GM21717 (cell line): ENCODE measurements around the gene P3H3.
"Not testable (repeated sequence)": the region's sequence is repeated elsewhere in the genome, so short reads cannot be mapped to it uniquely, and the experiment has no call there.

Source experiments
- ATAC-seq: cut with Tn5 transposase; IDR thresholded peaks from one replicate; pipeline ENCODE4 v1.9.1; 2021; ENCODE audit warnings: mild to moderate bottlenecking, moderate library complexity; ENCODE audit not compliant: unreplicated experiment

The P3H3 gene

DNA sequence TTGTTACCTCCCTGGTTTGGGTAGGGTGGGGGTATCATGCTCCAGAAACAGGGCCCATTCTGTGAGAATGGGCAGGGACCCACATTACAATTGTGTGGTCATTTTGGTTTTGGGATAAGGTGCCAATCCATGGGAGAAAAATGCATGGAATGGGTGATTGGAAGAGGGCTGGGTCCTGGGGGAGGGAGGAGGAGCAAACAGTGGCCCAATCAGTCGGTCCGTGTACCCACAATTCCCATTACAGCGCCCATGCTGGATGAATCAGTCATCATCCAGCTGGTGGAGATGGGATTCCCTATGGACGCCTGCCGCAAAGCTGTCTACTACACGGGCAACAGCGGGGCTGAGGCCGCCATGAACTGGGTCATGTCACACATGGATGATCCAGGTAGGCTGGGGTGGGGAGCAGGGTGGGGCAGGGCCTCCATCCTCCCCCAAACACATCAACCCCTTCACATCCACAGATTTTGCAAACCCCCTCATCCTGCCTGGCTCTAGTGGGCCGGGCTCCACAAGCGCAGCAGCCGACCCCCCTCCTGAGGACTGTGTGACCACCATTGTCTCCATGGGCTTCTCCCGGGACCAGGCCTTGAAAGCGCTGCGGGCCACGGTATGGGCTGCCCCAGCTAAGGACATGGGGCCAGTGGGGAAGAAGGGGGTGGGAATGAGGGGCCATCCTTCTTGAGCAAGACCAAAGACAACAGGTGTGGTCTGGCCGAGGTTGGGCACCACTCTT, 35.5 kb downstream of the P3H3 start:
- ATAC-seq = no peak

DNA sequence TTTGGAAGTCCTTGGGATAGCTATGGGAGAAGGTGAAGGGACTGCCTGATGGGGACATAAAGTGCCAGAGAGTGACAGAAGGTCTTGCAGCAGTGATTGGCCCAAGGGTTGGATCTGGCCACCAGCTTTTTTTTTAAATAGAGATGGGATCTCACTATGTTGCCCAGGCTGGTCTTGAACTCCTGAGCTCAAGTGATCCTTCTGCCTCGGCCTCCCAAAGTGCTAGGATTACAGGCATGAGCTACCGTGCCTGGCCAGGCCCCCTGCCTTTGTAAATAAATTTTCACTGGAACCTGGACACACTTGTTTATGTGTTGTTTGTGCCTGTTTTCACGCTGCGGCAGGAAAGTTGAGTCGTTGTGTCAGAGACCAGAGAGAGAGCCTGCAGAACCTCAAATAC, 37.1 kb downstream of the P3H3 start:
- not testable (repeated sequence) for ATAC-seq

DNA sequence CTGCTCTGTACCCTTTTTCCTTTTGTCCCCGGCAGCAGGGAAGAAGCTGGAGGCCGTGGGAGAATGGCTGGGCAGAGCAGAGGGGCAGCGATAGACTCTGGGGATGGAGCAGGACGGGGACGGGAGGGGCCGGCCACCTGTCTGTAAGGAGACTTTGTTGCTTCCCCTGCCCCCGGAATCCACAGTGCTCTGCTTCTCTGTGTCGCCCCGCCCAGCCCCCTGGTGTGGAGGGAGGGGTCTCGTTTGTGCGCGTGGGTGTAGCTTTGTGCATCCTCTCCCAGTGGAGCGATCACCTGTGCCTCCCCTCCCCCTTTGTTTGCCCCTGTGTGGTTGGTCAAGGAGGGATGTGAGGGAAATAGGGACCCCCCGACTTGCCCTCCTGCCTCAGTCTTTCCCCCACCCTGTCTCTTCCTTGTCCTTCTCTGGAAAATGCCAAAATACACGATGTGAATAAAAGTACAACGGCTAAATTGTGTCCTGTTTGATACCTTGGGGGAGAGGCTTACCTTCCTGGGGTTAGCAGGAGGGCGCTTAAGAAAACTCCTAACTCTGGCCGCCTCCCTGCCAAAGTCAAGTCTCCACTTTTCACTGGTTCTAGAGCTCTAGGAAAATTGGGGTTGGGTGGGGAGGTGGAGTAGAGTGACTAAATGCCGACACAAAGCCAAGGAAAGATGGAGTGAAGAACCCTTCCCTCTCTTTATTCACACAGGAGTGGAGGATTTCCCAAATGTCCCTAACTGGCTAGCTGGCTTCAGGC, 38.1 kb downstream of the P3H3 start:
- ATAC-seq = no peak

DNA sequence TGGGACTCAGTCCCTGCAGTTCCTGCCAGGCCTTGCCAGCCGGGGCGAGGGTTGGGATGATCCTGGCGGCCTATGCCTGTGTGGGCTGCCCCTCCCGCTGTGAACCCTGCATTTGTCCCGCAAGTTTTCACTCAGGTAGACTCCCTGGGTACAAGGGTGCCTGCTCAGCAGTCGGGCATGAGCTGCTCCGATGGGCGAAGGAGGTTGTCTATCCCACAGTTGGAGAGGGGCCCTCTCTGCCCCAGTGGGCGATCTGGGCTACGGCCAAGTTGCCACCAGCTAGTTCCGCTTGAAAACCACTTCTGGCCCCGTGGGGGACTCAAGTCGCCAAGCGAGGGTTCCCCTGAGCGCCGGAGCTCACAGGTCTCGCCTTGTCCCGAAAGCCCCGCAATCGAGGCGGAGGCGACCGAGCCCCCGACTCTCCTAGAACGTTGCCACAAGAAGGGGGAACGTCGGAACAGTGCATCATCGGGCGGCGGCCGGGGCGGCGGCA, 38.8 kb downstream of the P3H3 start:
- peak; percentile 15 for ATAC-seq

DNA sequence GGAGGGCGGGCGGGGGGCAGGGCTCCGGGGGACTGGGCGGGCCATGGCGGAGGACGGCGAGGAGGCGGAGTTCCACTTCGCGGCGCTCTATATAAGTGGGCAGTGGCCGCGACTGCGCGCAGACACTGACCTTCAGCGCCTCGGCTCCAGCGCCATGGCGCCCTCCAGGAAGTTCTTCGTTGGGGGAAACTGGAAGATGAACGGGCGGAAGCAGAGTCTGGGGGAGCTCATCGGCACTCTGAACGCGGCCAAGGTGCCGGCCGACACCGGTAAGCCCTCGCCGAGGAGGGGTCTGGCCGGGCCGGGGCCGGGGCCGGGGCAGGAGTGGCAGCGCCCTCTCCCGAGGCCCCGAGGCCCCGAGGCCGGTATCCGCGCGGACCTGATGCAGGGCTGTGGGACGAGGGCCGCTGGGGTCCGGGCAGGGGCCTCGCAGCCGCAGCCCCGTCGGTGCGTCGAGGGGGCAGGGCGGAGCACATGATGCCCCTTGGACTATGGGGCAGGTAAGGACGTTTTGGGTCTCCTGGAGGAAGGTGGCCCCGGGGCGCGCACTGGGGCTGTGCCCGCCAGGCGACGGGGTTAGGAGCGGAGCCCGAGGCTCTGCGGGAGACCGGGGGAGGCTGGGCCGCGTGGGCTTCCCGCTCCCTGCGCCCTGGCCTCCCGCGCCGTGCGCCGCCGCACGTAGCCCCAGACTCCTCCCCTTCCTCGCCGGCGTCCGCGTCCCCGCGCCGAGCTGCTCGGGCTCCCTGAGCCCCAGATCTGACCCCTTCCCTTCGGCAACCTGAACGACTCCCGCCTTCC, 39.4 kb downstream of the P3H3 start, which contains the start of gene TPI1:
Gene TPI1 (plus strand): TSS at position 119 of the 798 bp plus-strand sequence. CDS start 36 bp downstream, at position 155.
- ATAC-seq = peak; percentile 45

DNA sequence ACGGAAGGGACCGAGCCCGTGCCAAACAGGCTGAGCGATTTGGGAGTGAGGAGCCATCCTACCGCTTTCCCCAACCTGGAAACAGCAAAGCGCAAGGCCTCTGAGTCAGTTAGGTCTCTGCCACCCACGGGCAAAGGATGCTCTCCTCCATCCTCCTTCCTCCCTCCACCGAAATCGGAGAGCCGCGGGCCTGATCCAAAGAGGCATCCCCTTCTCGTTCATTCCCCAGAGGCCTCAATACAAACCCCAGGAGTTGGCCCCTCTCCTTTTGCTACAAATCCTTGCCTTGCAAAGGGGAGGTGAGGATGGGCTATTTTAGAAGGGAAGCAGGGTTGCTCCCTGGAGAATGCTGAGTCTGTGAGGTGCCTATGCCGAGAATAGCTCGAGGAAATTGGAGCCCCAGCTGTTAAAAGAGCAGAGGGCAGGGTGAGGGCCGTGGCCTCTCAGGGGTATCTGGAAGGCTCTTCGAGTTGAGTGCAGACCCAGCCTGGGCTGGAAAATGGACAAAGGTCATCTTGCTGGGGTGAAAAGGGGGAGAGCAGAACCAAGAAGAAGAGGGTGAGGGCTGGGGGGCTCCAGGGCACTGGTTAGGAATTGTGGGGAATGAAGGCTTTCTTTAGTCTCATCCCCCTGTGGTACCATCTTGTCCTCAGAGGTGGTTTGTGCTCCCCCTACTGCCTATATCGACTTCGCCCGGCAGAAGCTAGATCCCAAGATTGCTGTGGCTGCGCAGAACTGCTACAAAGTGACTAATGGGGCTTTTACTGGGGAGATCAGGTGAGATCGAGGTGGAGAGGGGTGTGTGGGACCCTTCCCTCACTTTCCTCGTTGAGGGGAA, 40.2 kb downstream of the P3H3 start:
- no peak for ATAC-seq

DNA sequence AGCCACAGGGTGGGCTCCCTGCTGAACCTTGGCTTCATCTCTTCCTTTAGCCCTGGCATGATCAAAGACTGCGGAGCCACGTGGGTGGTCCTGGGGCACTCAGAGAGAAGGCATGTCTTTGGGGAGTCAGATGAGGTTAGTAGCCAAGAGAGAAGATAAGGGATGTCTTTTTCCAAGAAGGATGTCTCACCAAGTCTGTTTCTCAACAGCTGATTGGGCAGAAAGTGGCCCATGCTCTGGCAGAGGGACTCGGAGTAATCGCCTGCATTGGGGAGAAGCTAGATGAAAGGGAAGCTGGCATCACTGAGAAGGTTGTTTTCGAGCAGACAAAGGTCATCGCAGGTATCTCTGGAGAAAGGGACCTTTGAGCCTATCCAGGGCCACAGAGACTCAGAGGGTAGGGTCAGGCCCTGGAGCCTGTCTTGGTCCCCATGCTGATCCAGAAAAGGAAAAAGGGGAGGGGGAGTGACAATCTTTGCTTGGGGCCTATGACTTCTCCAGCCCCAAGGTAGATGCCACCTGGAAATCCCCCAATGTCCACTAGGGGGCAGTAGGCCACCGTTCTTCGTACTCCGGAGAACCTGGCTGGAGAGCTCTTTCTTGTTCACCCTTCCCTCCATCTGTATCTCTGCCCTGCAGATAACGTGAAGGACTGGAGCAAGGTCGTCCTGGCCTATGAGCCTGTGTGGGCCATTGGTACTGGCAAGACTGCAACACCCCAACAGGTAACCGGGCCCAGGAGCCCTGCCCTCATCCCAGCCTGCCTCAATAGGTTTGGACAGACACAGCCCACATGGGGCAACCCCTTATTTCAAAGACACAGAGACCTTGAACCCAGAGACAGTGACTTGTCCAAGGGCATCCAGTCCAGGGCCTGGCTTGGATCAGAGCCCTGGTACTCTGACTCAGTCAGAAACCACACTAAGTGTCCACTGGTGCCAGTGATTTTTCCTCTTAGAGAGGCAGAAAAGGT, 41.1 kb downstream of the P3H3 start:
- ATAC-seq = no peak

DNA sequence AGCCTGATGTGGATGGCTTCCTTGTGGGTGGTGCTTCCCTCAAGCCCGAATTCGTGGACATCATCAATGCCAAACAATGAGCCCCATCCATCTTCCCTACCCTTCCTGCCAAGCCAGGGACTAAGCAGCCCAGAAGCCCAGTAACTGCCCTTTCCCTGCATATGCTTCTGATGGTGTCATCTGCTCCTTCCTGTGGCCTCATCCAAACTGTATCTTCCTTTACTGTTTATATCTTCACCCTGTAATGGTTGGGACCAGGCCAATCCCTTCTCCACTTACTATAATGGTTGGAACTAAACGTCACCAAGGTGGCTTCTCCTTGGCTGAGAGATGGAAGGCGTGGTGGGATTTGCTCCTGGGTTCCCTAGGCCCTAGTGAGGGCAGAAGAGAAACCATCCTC, 42.1 kb downstream of the P3H3 start:
- ATAC-seq = not testable (repeated sequence)

DNA sequence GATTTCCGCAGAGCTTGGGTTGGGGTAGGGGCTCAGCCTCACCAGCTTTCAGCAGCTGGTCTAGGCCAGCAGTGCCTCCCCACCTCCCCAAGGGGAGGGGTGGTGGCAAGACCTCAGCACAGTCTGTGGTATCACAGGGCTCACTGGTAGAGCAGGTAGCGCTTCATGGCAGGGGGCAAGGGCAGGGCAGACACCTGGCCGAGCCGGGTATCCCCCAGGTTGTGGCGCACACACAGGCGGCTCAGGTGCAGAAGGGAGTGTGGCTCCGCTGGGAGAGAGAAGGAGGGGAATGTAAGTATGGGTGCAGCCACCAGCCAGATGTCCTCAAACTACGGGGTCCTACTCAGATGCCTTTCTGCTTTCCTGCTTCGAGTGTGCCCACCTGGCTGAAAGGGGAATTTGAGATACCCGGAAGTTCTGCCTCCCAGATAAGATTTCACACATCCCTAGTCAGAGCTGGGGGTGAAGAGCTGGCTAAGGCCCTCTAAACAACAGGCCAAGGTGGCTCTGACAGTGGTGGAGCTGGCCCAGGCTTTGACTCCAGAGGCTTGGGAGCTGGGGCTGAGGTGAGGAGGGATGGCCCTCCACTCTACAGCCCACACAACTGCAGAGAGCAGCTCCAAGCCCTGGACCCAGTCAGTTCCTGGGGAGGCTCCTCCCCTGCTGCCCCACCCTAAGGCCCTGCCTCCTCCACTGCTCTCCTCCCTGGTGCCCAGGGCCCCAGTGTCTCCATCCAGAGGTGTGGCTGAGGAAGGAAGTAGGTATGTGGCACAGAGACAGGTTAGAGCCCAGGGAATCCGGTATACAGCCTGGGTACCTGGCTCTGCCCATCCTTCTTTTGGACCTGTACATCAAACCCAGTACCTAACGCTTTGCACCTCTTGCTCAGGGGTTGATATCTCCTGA, 43.1 kb downstream of the P3H3 start:
- no peak for ATAC-seq

DNA sequence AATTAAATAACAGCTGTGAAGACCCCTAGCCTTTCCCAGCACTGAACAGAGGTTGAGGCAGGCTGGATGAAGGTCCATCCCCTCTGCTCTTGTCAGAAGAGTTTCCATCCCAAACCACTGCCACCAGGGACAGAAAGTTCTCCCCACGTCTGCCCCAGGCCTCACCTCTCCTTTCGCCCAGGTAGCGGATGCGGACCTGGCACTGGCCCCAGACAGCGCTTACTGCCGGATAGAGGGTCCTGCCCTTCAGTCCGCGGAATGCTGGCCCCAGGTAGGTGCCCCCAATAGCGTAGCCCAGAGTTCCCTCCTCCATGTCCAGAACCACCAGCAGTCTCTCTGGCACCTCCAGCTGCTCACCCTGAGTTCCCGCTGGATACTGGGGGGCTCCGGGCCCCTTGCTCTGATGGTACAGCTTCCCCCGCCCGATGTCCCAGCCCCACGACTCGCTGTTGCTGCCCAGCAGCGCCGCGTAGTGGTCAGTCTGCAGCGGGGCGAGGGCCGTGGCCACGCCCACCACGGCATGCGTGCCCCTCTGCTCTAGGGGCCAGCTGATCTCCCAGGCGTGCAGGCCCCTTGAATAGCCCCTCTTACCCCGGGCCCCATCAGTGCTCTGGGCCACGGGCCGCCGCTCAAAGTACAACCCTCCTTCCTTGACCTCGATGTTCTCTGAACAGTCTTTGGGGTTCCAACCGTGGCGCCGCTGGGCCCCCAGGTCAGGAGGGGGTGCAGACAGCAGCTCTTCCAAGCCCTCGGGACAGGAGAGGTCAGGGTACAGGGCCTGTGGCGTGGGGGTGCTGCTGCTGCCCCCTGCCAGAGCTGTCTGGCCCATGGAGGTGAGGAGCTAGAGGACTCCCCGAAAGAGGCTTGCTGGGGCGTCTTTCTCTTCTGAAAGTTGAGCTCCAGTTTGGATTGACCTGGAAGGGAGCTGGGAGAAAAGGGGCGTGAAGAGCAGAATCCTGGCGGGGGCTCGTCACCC, 44.2 kb downstream of the P3H3 start:
- ATAC-seq = no peak

DNA sequence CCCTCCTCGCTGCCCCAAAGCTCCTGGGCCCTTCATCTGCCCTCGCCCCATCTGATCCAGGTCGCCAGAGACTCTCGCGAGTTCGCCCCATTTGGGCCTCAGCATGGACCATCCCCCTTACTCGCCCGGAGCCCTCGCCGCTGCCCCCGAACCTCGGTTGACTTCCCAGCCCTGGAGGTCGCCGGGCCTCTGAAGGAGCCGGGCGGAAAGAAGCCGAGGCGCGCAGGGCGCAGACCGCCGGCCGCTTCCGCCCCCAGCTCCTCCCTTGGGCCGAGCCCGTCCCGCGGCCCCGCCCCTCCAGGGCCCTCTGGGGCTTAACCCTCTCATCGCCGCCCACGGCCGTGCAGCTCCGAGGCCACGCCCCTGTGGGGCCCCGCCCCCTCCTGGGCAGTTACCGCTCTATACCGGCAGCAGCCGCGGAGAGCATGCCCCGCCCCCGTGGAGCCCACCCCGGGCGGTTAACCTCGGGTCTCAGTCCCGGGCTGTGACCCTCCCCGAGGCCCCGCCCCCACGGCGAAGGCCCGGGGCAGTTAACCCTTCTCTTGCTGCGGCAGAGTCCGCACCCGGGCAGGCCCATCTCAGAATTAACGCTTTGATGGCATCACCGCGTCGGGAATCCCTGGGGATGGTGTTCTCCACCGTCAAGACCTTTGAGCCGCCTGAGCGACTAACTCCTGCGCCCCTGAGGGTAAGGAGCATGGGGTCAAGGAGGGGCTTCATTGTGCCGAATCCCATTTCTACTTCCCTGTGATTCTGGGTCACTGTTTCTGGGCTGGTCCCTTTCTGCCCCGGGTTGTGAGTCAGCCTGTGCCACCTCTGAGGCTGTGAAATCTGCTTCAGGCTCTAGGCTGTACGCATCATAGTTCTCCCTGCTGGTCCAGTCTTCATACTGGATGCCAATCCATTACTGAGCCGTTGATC, 45.1 kb downstream of the P3H3 start, which contains the start of gene SPSB2:
Gene SPSB2 (minus strand): TSS at position 210 of the 921 bp plus-strand sequence. CDS start 402 bp downstream, outside the sequence.
- ATAC-seq = peak; percentile 57

DNA sequence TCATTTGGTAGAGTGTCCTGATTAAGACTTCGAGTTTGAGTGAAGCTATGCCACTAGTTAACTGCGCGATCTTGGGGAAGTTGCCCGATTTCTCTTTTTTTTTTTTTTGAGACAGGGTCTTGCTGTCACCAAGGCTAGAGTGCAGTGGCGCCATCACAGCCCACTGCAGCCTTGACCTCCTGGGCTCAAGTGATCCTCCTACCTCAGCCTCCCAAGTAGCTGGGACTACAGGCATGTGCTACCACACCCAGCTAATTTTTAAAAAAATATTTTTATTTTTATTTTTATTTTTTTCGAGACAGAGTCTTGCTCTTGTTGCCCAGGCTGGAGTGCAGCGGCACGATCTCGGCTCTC, 45.8 kb downstream of the P3H3 start:
- ATAC-seq = not testable (repeated sequence)

DNA sequence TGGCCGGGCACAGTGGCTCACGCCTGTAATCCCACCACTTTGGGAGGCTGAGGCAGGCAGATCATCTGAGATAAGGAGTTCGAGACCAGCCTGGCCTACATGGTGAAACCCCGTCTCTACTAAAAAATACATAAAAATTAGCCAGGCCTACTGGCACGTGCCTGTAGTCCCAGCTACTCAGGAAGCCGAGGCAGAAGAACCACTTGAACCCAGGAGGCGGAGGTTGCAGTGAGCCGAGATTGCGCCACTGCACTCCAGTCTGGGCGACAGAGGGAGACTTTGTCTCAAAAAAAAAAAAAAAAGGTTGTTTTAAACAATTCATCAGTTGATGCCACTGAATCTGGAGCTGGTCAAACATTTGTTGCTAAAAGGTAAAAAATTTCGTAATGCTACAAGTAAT, 51.6 kb downstream of the P3H3 start:
- ATAC-seq = not testable (repeated sequence)

DNA sequence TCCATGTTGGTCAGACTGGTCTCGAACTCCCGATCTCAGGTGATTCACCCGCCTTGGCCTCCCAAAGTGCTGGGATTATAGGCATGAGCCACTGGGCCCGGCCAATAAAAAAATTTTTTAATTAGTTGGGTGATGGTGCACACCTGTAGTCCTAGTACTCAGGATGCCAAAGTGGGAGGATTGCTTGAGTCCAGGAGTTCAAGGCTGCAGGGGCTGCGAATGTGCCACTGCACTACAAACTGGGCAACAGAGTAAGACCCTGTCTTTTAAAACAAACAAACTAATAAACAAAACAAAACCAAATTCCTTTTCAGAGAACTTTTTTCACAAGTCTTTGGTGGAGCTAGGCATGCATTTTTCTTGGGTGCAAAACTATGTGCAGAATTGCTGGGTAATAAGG, 55.0 kb downstream of the P3H3 start:
- ATAC-seq = no peak

DNA sequence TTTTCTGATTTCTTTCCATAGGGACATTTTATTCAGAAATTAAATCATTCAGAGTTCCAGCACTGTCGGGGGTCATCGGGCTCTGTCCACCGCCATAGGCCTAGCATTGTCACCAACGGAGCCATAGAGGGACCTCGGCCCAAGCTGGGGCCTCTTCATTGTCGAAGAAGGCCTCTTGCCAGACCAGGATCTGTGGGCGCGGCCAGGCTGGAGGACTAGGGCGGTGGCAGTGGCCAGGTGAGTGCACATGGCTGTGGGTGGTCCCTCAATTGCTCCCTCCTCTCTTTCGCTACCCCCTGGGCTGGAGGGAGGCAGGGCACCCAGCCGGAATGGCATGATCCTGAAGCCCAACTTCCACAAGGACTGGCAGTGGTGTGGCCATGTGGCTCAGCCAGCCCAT, 55.5 kb downstream of the P3H3 start:
- no peak for ATAC-seq

DNA sequence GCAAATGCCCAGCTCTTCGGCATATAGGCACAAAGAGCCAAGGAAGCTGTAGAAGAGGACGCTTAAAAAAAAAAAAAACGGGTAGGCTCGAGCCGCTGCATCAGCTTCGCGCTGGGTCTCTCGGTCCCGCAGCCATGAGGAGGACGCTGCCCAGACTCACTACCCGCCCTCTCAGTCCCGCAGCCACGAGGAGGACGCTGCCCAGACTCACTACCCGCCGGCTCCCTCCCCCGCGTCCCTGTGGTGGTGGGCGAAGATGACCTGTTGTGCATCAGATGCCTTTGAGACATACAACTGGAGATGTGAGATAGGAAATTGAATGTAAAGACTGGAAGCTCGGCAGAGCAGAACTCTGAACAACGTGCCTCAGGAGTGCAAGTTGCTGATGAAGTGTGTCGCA, 56.3 kb downstream of the P3H3 start:
- no peak for ATAC-seq
